Smooth muscle cell of the brain vasculature (primary cell): ENCODE measurements around the gene DGKH.
"Not testable (repeated sequence)": the region's sequence is repeated elsewhere in the genome, so short reads cannot be mapped to it uniquely, and the experiment has no call there.

Source experiments
- DNase-seq: peaks from one replicate; pipeline ENCODE4 v3.0.0-alpha.2; 2012; ENCODE audit warnings: low read depth, low spot score

DGKH gene

DNA sequence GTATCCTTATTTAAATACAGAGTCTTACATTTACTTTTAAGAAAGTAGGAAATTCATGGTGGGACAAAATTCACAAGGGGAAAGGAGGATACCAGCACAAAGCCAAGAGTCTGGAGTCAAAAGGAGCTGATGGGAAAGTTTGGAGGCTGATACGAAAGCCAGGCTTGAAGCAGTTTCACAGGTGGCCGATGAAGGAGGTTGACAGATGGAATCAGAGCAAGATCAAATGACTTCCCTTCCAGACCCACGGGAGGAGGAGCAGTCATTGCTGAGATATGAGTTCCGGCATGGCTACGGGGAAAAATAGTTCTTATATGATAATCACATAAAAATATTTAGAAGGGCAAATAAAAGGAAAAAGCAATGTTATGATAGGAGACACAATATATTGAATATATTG is 65.0 kb downstream of the DGKH start:
- DNase-seq = no peak

DNA sequence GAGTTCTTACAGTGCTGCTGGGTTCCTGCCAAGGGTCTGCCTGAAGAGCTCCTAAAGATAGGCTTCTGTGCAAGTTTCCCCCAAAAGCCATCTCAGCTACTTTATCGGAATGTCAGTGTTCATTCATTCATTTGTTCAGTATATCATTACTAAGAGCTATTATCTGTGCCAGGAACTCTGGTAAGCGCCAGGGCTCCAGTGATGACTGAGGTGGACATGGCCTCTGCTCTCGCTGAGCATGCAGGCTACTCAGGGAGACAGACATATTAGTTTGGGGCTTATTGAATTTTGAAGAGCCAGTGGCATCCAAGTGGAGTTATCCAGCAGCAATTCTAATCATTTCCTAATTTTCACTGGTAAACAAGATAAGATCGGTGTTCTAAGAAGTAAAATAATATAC is 65.8 kb downstream of the DGKH start:
- DNase-seq = no peak

DNA sequence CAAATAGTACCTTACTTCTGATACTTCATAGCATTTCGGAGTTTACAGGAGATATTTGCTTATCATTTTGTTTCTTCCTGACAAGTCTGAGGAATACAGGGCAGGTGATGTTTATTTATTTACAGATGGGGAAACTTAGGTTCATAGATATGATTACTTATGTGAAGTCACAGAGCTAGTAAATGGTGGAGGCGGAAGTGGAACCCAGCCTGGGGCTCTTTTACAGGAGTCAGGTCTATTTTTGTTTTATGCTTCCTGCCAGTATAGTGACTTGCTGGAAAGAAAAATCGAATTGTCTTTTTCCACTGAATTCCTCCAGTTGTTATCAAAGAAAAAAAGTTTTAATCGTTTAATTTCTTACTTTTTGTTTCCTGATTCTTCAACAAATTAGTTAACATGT is 66.5 kb downstream of the DGKH start:
- no peak for DNase-seq

DNA sequence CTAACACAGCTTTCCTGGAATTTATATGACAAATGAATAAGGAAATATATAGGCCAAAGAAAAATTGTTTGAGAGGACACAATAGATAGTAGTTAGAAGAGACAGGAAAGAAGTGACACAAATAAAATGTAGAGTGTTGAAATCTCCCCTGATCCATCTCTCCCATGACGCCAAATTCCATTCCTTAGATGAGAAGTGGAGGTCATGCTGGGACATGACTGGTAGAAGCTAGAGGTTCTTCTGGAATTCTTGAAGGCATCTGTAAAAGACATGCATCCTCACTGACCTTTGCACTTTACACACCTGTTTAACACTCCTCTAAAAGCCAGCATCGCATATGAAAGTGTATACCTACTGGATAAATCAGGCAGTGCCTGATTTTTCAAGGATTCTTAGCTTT is 67.8 kb downstream of the DGKH start:
- DNase-seq = no peak

DNA sequence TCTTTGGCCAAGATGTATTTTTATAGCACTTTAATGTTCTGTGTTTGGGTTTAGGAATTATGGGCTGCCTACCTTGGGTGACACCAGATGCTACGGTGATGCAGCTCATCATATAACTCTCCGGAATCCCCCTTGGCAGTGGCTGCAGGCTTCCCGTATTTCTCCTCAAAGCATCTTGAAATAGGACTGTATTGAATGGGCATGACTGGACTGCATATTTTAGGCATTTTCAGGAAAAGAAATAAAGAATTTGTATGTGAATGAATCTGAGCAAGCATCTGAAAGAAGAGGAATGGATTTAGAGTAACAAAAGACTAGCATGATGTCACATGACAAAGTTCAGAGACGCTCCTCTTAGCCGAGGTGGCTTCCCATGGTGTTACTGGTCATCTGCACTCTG is 70.6 kb downstream of the DGKH start:
- no peak for DNase-seq

DNA sequence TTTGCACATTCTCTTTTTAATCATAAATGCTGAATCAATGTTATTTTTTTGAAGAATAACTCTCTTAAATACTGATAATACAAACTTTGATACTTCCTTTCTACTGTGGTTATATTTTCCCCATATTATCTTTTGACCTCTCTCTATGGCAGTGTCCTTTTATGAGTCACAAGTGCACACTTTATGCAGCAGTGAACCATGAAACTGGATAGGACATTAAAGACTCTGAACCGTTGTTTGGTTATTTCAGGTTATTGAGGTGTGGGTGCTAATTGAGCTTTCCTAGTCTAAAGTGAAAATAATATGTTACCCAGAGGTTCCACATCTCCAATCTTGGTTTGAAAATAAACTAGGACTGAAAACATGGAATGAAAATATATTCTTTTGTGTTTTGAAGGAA is 71.4 kb downstream of the DGKH start:
- DNase-seq = no peak

DNA sequence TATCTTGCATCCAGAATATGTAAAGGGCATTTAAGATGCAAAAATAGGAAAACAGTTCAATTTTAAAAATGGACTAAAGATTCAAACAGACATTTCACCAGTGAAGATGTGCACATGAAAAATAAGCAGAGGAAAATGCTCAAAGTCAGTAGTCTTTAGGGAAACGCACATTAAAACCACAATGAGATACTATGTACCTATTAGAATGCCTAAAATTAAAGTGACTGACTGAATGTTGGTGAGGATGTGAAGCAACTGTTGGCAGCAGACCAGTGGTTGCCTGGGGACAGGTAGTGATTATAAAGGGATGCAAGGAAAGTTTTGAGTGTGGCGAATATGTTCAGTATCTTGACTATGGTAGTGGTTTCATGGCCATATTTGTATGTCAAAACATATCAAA is 75.2 kb downstream of the DGKH start:
- DNase-seq = no peak

DNA sequence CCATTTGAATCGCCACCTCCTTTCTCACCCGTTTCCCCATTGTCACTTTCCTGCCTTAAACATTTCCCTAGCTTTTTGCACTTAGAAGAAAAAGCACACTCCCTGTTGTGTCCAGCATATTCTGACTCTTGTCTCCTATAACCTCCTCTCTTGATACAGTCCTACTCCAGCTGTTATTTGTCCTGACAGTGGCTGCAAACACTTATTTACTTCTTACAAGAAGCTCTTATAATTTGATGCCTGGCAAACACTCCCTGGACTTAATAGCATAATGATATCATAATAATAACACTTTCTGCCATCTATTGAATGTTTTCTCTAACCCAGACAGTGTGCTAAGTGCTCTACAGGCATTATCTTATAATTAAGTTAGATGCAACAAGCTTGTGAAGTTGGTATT is 76.6 kb downstream of the DGKH start:
- DNase-seq = no peak

DNA sequence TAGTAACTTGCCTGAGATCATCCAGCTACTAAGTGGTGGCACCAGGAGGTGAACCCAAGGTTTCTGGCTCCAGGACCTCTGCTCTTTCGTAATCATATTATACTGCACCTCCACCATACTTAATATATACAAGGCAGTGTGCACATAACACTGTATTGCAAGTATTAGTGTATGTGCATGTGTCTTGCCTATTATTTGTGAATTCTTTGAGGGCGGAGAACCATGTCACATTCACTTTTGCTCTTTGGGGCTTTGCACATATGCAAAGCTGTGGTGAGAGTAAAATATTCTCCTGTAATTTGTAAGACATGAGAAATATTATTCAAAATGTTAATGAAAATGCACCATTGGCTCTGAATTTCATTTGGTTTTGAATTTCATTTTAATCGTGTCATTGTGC is 78.6 kb downstream of the DGKH start:
- no peak for DNase-seq

DNA sequence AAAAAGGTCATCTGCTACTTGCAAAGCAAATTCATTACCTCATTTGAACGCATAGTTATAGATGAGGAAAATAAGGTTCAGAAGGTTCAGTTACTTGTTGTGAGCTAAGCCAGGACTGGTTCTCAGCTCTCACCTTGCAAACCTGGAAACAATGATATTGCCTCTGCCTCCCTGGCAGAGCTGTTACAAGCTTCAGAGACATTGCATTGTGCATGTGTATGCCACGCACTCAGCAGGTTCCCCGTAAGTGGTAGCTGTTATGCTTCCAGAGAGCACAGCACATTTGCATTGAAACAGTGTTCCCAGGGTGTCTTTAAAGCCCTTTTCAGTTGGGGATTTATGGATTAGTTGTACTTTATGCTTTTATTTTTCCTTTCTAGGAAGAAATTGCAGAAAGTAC is 80.6 kb downstream of the DGKH start:
- DNase-seq = no peak

DNA sequence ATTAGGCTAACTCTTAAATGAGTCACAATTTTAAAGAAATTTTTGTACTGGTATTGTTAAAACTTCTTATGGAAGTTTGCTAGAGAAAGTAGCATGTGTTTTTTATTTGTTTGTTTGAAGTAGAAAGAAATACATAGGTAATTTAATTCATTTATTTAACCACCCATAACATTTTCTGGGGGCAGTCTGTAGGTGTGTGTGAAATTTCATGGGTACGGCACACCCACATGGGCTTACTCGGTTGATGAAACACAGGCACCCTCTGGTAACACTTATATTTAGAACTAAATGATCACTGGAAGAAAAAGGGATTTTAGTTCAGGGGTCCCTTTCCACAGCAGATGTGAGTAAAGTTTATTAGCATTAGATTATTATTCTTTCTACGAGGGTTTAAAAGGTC is 88.1 kb downstream of the DGKH start:
- no peak for DNase-seq

DNA sequence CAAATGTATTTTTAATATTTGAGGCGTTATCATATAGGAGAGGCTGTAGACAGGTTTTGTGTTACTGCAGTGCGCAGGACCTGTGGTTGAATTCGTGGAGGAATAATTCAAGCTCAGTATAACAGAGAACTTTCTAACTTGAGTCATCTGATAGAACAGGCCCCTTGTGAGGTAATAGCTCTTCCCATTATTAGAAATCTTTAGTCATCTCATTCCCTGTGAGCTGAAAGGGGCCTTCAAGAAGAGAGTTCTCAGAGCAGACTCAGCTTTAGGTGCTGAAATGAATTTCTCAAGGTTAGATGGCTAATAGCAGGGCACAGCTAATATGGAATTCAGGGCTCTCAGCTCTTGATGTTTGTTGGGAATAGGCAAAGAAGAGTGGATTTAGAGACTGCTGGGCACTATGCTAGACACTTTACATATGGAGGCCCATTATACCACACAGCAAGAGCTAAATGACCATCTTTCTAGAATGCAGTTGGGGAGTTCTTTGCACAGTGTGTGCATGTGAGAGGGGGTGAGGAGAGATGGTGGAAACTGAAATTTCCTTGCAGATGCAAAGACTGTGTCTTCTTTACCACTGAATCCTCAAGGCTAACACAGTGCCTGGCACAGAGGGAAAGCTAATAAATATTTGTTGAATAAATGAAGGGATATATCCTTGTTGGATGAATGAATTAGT is 89.5 kb downstream of the DGKH start:
- no peak for DNase-seq

DNA sequence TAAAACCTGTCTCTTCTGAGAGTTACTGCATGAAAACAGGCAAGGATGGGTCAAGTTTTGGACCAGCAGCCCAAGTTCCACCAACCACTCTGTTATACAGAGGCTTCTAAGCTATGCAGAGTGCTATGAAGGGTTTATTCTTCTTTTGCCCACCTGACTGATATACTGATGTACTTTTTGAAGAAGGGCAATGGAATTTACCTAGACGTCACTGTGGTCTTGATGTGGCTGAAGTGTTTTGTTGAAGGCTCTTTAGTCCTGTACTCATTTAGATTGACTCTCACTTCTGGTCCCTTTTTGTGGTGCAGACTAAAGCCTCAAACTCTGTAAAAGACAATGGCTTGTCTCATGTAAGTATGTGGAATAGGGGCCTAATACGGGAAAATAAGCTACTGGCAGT is 92.0 kb downstream of the DGKH start:
- no peak for DNase-seq

DNA sequence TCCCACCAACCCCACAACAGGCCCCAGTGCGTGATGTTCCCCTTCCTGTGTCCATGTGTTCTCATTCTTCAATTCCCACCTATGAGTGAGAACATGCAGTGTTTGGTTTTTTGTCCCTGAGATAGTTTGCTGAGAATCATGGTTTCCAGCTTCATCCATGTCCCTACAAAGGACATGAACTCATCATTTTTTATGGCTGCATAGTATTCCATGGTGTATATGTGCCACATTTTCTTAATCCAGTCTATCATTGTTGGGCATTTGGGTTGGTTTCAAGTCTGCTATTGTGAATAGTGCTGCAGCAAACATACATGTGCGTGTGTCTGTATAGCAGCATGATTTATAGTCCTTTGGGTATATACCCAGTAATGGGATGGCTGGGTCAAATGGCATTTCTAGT is 92.6 kb downstream of the DGKH start:
- not testable (repeated sequence) for DNase-seq

DNA sequence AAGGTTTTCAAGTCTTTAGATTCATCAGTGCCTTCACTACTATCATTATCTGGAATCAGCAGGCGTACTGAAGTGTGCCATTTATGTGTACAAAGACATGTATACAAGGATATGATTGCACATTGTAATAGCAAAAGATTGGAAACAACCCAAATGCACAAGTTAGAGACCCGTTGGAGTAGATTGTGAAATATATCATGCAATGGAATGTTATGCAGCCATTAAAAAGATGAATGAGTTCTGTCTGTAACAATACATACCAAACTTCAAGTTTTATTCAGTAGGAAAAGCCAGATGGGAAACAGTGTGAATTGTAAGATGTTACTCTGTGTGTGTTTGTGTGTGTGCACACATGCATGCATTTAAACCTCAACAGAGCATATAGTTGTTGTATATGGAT is 97.9 kb downstream of the DGKH start:
- DNase-seq = no peak

DNA sequence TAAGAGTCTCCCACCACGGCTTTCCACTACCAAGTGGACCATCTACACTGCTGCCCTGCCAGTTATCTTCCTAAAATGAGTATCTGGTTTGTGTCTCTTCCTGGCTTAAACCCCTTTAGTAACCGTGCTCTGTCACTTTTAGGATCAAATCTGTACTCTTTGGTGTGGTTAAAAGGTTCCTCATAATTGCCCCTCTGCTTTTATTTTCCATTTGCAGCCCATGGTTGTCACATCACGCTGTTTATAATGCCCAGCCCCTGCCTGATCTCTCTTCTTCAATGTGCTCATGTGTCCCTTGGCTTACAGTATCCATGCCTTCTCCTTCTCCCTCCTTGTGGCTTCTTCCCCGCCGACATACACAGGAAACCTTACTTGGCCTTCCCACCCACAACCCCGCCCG is 100.1 kb downstream of the DGKH start:
- DNase-seq = no peak

DNA sequence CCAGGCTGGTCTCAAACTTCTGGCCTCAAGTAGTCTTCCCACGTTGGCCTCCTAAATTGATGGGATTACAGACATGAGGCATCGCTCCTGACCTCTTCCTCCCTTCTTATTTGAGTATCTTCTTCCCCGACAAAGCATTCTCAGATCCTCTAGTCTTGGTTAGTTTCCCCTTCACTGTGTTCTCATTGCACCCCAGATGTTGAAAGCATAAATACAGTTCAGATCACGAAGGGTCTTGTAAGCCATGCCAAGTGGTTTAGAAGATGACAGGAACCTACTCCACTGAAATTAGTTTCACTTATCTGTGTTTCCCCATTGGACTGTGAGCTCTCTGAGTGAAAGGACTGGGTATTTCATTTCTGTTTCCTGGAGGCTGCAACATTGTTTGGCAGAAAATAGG is 100.7 kb downstream of the DGKH start:
- no peak for DNase-seq

DNA sequence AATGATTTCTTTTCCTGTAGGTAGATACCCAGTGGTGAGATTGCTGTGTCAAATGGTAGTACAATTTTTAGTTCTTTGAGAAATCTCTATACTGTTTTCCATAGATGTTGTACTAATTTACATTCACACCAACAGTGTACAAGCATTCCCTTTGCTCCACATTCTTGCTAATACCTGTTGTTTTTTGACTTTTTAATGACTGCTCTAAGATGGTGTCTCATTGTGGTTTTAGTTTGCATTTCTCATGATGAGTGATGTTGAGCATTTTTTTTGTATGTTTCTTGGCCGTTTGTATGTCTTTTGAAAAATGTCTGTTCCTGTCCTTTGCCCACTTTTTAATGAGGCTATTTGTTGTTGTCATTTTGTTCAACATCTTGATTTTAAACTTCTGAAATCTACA is 103.3 kb downstream of the DGKH start:
- DNase-seq = no peak

DNA sequence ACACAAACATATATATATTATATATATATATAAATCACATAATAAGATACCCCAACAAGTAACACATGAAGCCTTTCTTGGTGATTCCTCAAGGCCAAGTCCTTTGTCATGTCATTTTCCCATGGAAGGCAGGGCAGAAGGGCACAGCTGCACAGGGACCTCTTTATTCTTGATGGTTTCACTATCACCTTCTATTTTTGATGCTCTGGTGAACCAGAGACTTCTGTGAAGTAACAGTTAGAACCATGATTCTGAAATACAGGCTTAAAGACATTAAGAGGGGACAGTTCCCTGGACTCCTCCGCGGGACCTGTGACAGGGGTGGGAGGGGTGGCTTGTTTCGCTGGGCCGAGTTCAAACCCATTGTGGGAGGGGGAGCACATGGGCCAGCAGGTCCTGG is 104.0 kb downstream of the DGKH start:
- no peak for DNase-seq

DNA sequence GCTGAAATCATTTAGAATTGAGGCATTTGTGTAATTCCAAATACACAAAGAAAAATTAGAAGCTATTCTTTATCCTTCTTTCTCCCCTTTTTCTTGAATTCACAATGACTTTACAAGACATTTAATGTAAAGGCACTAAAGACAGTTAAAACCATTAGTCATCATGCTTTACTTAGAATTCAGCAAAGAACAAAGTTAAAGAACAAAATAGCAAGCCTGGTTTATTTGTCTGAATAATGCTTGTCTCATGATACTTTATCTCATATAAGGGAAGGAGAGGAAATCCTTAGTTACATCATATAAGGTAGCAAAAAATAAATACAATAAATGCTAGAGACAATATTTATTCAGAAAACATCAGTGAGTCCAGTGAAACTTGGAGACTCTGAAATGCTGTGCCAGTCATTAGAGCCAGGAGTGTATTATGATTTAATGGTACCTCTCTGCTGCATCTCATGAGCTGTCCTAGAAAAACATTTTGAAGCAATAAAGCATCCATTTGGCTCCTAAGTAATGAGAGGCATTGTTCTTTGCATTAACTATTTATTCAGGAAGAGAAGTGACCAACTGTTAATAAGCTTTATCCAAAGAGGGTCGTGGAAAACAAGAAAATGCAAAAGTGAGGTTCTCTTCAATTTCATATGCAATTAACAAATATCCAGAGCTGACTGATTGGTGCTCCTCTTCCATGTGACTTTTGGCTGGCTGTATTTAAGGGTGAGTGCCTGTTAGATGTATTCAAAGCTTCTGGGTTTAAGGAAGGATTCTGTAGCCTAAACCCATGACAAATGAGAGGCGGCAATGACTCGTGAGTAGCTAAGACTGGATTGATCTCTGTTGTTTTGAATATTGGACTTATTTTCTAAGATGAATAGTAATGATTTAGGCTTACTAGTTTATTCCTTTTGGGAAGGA is 105.0 kb downstream of the DGKH start:
- DNase-seq = no peak

DNA sequence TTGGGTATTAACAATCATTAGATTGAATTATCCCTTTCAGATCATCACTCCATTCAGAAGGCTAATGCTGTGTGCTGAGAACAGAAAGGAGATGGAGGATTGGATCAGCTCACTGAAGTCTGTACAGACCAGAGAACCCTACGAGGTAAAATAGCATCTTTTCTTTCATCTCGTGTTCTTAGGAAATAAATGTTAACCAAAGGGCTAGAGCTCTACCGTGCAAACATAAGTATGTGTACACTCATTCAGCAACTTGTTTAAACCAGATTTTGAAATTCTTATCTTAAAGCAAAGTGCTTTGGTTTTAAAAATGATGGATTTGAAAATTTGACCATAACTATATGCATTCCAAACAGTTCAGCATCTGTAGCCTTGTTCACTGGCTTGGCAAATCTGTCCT is 106.8 kb downstream of the DGKH start:
- DNase-seq = no peak

DNA sequence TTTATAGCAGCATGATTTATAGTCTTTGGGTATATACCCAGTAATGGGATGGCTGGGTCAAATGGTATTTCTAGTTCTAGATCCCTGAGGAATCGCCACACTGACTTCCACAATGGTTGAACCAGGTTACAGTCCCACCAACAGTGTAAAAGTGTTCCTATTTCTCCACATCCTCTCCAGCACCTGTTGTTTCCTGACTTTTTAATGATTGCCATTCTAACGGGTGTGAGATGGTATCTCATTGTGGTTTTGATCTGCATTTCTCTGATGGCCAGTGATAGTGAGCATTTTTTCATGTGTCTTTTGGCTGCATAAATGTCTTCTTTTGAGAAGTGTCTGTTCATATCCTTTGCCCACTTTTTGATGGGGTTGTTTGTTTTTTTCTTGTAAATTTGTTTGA is 114.9 kb downstream of the DGKH start:
- DNase-seq = not testable (repeated sequence)

DNA sequence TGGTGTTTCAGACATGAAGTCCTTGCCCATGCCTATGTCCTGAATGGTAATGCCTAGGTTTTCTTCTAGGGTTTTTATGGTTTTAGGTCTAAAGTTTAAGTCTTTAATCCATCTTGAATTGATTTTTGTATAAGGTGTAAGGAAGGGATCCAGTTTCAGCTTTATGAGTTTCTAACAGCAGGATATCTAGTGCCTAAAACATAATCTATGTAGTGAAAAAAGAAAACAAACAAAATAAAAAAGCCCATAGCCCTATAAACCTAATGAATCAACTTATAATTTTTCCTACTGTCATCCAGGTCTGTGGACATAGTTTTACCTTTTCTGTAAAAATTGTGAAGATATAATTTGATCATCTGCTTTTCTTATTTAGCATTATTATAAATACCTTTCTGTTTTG is 115.5 kb downstream of the DGKH start:
- DNase-seq = not testable (repeated sequence)
